Measurements from ENCODE around the gene TSLP.

DNA sequence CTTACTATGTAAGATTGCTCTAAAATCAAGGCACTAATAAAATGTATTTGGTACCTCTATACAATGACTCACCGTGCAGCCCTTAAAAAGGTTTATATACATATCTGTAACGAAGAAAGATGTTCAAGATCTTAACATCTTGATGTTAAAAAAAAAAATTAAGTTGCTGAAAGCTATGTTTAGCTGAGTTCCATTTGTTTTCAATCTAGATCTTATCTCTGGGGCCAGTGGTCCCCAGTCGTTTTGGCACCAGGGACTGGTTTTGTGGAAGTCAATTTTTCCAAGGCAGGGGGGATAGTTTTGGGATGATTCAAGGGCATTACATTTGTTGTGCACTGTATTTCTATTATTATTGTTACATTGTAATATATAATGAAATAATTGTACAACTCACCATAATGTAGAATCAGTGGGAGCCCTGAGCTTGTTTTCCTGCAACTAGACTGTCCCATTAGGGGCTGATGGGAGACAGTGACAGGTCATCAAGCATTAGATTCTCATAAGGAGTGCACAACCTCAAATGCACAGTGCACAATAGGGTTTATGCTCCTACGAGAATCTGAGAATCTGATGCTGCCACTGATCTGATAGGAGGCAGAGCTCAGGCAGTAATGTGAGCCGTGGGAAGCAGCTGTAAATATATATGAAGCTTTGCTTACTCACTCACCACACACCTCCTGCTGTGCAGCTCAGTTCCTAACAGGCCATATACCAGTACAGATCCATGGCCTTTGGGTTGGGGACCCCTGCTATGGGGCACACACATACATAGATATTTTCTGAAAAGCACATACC, 27.6 kb upstream of the TSLP start:
- TF ChIP-seq, protein P1, sequence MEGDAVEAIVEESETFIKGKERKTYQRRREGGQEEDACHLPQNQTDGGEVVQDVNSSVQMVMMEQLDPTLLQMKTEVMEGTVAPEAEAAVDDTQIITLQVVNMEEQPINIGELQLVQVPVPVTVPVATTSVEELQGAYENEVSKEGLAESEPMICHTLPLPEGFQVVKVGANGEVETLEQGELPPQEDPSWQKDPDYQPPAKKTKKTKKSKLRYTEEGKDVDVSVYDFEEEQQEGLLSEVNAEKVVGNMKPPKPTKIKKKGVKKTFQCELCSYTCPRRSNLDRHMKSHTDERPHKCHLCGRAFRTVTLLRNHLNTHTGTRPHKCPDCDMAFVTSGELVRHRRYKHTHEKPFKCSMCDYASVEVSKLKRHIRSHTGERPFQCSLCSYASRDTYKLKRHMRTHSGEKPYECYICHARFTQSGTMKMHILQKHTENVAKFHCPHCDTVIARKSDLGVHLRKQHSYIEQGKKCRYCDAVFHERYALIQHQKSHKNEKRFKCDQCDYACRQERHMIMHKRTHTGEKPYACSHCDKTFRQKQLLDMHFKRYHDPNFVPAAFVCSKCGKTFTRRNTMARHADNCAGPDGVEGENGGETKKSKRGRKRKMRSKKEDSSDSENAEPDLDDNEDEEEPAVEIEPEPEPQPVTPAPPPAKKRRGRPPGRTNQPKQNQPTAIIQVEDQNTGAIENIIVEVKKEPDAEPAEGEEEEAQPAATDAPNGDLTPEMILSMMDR (IDR thresholded peaks at IDR 0.05), result no peak
- TF ChIP-seq POLR2A (IDR thresholded peaks at IDR 0.05), result no peak
